GM19240 (cell line): ENCODE results near the gene NANOGP8.
"Not testable (repeated sequence)": the region's sequence is repeated elsewhere in the genome, so short reads cannot be mapped to it uniquely, and the experiment has no call there.

Source experiments
- DNase-seq: peaks from one replicate; pipeline ENCODE4 v3.0.0; 2011; ENCODE audit warnings: low spot score; ENCODE audit not compliant: insufficient read length

The NANOGP8 gene

GRCh38 chr15:35085176-35085919, at the start of gene NANOGP8:
Gene NANOGP8 (minus strand): TSS chr15:35085295. CDS start chr15:35085110, 185 bp downstream.
- not testable (repeated sequence) for DNase-seq

- DNase-seq, result no peak
Measured at GRCh38 chr15:35134299-35134698, 49.2 kb upstream of the NANOGP8 start.

GRCh38 chr15:35130245-35130644, 45.1 kb upstream of the NANOGP8 start:
- no peak for DNase-seq

- no peak for DNase-seq
Measured at GRCh38 chr15:35129361-35129760, 44.3 kb upstream of the NANOGP8 start.

- DNase-seq, result no peak
Measured at GRCh38 chr15:35127717-35128116, 42.6 kb upstream of the NANOGP8 start.

GRCh38 chr15:35126236-35126635, 41.1 kb upstream of the NANOGP8 start:
- DNase-seq, result no peak

GRCh38 chr15:35123743-35124142, 38.6 kb upstream of the NANOGP8 start:
- no peak for DNase-seq

- DNase-seq, result no peak
Measured at GRCh38 chr15:35121611-35122359, 36.7 kb upstream of the NANOGP8 start.

- no peak for DNase-seq
Measured at GRCh38 chr15:35120173-35120572, 35.1 kb upstream of the NANOGP8 start.

GRCh38 chr15:35118960-35119359, 33.9 kb upstream of the NANOGP8 start:
- DNase-seq, result no peak

- no peak for DNase-seq
Measured at GRCh38 chr15:35117543-35118265, 32.6 kb upstream of the NANOGP8 start.

- no peak for DNase-seq
Measured at GRCh38 chr15:35115155-35115725, 30.1 kb upstream of the NANOGP8 start.

GRCh38 chr15:35112346-35112745, 27.3 kb upstream of the NANOGP8 start:
- no peak for DNase-seq

GRCh38 chr15:35111861-35112260, 26.8 kb upstream of the NANOGP8 start:
- no peak for DNase-seq

- DNase-seq, result no peak
Measured at GRCh38 chr15:35108453-35108852, 23.4 kb upstream of the NANOGP8 start.

- no peak for DNase-seq
Measured at GRCh38 chr15:35107561-35107960, 22.5 kb upstream of the NANOGP8 start.

GRCh38 chr15:35107122-35107521, 22.0 kb upstream of the NANOGP8 start:
- DNase-seq, result no peak

- no peak for DNase-seq
Measured at GRCh38 chr15:35104526-35105147, 19.5 kb upstream of the NANOGP8 start.

- no peak for DNase-seq
Measured at GRCh38 chr15:35102186-35102585, 17.1 kb upstream of the NANOGP8 start.

GRCh38 chr15:35101335-35101734, 16.2 kb upstream of the NANOGP8 start:
- DNase-seq, result no peak

GRCh38 chr15:35098737-35099136, 13.6 kb upstream of the NANOGP8 start:
- no peak for DNase-seq
